Trophoblast cell (in vitro differentiated cells and primary cell): Measurements from ENCODE around the gene VPS13D.
A peak's percentile ranks its signal among the peaks of the same experiment; 100 is the strongest.

ENCODE experiments used
- DNase-seq, 2 donors: peaks; one replicate each; pipeline ENCODE4 v3.0.0-alpha.2; 2016
- H2AFZ ChIP-seq: 2 replicates; pipeline ENCODE4 v1.6.1; 2013; ENCODE audit warnings: low read length, moderate library complexity, mild to moderate bottlenecking; ENCODE audit not compliant: insufficient read depth, poor library complexity
- H2AK5ac ChIP-seq: 2 replicates; pipeline ENCODE4 v1.6.1; 2013; ENCODE audit warnings: mild to moderate bottlenecking, low read length
- H2BK120ac ChIP-seq: 2 replicates; pipeline ENCODE4 v1.6.1; 2013; ENCODE audit warnings: low read length, mild to moderate bottlenecking, moderate library complexity; ENCODE audit not compliant: insufficient read depth, poor library complexity
- H2BK12ac ChIP-seq: 2 replicates; pipeline ENCODE4 v1.6.1; 2013; ENCODE audit warnings: mild to moderate bottlenecking, low read length, moderate library complexity
- H2BK5ac ChIP-seq: 2 replicates; pipeline ENCODE4 v1.6.1; 2013; ENCODE audit warnings: low read length, low read depth, moderate library complexity, mild to moderate bottlenecking; ENCODE audit not compliant: poor library complexity
- H3K14ac ChIP-seq: 2 replicates; pipeline ENCODE4 v1.6.1; 2013; ENCODE audit warnings: mild to moderate bottlenecking, low read length
- H3K18ac ChIP-seq: 2 replicates; pipeline ENCODE4 v1.6.1; 2013; ENCODE audit warnings: mild to moderate bottlenecking, low read length
- H3K23ac ChIP-seq: 2 replicates; pipeline ENCODE4 v1.6.1; 2013; ENCODE audit warnings: low read length
- H3K27ac ChIP-seq: 2 replicates; pipeline ENCODE4 v1.5.1; 2013; ENCODE audit warnings: low read depth, mild to moderate bottlenecking, inconsistent platforms, low read length, moderate library complexity
- H3K27me3 ChIP-seq: 2 replicates; pipeline ENCODE4 v1.6.1; 2013; ENCODE audit warnings: inconsistent platforms, mild to moderate bottlenecking, low read length, moderate library complexity; ENCODE audit not compliant: insufficient read depth
- H3K36me3 ChIP-seq, 2 experiments: 1 replicate in 1 of 2; 2 replicates in 1 of 2; pipeline ENCODE4 v1.6.1; 2013; ENCODE audit warnings: low read length in 2 of 2, mild to moderate bottlenecking in 2 of 2, moderate library complexity in 1 of 2; ENCODE audit not compliant: insufficient read depth in 2 of 2, control insufficient read depth in 1 of 2
- H3K4ac ChIP-seq: 2 replicates; pipeline ENCODE4 v1.6.1; 2013; ENCODE audit warnings: low read depth, mild to moderate bottlenecking, low read length, moderate library complexity
- H3K4me1 ChIP-seq, 2 experiments: 1 replicate in 1 of 2; 2 replicates in 1 of 2; pipeline ENCODE4 v1.6.1; 2013; ENCODE audit warnings: low read length in 2 of 2, mild to moderate bottlenecking in 2 of 2, moderate library complexity in 1 of 2; ENCODE audit not compliant: insufficient read depth in 2 of 2, control insufficient read depth in 1 of 2
- H3K4me2 ChIP-seq: 2 replicates; pipeline ENCODE4 v1.6.1; 2013; ENCODE audit warnings: inconsistent platforms, mild to moderate bottlenecking, low read length, moderate library complexity
- H3K4me3 ChIP-seq: 2 replicates; pipeline ENCODE4 v1.5.1; 2013; ENCODE audit warnings: mild to moderate bottlenecking, low read depth, low read length, inconsistent platforms
- H3K79me1 ChIP-seq: one replicate; pipeline ENCODE4 v1.6.1; 2013; ENCODE audit warnings: low read length
- H3K79me2 ChIP-seq: 2 replicates; pipeline ENCODE4 v1.6.1; 2013; ENCODE audit warnings: low read length, mild to moderate bottlenecking; ENCODE audit not compliant: control insufficient read depth, insufficient read depth, poor library complexity
- H3K9ac ChIP-seq: 2 replicates; pipeline ENCODE4 v1.6.1; 2013; ENCODE audit warnings: mild to moderate bottlenecking, low read length
- H3K9me3 ChIP-seq: 2 replicates; pipeline ENCODE4 v1.6.1; 2013; ENCODE audit warnings: low read depth, mild to moderate bottlenecking, control low read depth, inconsistent platforms, low read length; ENCODE audit not compliant: insufficient read depth
- H4K12ac ChIP-seq: 2 replicates; pipeline ENCODE4 v1.6.1; 2013; ENCODE audit warnings: low read depth, mild to moderate bottlenecking, low read length, moderate library complexity
- H4K8ac ChIP-seq: 2 replicates; pipeline ENCODE4 v1.6.1; 2013; ENCODE audit warnings: low read depth, mild to moderate bottlenecking, low read length, moderate library complexity
- H4K91ac ChIP-seq: one replicate; pipeline ENCODE4 v1.6.1; 2013; ENCODE audit warnings: low read depth, mild to moderate bottlenecking, low read length, moderate library complexity
- WGBS: extraction: QIAGEN DNeasy Blood & Tissue Kit; methylation state at CpG from one replicate; pipeline ENCODE4 v1.1.7; 2013; ENCODE audit warnings: missing lambda C conversion rate; ENCODE audit not compliant: insufficient read length, insufficient coverage; ENCODE audit errors: extremely low coverage; 5-methylcytosine and 5-hydroxymethylcytosine counted together

The VPS13D gene

DNA sequence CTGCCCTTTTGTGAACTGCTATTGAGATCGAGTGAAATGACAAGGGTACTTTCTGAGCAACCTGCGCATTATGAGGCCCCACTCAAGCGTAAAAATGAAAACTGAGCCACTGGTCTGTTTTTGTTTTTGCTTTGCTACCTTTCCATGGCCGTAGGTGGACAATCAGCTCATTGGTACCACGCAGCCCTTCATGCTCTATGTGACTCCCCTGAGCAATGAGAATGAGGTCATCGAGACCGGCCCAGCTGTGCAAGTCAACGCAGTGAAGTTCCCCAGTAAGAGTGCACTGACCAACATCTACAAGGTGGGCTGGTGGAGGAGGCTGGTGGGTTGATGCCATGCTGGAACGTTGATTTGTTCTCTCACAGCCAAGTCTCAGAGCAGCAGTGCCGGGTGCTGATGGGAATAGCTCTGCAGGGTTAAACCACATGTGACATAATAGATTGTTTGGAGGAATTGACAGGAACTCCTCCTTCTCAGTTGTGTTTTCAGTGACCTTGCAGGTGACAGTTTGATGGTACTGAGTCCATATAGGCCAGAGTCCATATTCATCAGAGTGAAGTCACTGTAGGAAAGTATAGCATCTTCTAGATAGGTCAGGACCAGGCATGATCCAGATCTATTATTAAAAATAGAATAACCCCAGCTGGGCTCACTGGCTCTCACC, 170.3 kb downstream of the VPS13D start:
- no peak overlapping the region for H3K4me3 ChIP-seq
- no peak overlapping the region for H3K4ac ChIP-seq
- WGBS, result no CpG with 5 or more reads among the region's 10 CpGs
- no peak overlapping the region for H3K4me2 ChIP-seq
- H3K9me3 ChIP-seq, result no peaks in the 10 kb centered on the region
- H4K12ac ChIP-seq, result no peak overlapping the region
- H2AFZ ChIP-seq, result no peak overlapping the region
- no peak overlapping the region for H2BK12ac ChIP-seq
- H2AK5ac ChIP-seq, result no peak overlapping the region
- H4K91ac ChIP-seq, result no peak overlapping the region
- no peak overlapping the region for H3K18ac ChIP-seq
- H3K79me1 ChIP-seq, result no peaks in the 10 kb centered on the region
- no peak overlapping the region for H3K27ac ChIP-seq
- no peak overlapping the region for H3K14ac ChIP-seq
- H3K36me3 ChIP-seq, result peaks cover 15 to 18% of the 10 kb centered on the region in 2 experiments
- H2BK5ac ChIP-seq, result no peak overlapping the region
- no peak overlapping the region for H4K8ac ChIP-seq
- H3K4me1 ChIP-seq, result peaks cover 0 to 3% of the 10 kb centered on the region in 2 experiments
- H3K23ac ChIP-seq, result no peak overlapping the region
- no peak overlapping the region for H3K9ac ChIP-seq
- H2BK120ac ChIP-seq, result no peak overlapping the region
- DNase-seq, result no peak
- no peaks in the 10 kb centered on the region for H3K27me3 ChIP-seq
- H3K79me2 ChIP-seq, result no peaks in the 10 kb centered on the region

DNA sequence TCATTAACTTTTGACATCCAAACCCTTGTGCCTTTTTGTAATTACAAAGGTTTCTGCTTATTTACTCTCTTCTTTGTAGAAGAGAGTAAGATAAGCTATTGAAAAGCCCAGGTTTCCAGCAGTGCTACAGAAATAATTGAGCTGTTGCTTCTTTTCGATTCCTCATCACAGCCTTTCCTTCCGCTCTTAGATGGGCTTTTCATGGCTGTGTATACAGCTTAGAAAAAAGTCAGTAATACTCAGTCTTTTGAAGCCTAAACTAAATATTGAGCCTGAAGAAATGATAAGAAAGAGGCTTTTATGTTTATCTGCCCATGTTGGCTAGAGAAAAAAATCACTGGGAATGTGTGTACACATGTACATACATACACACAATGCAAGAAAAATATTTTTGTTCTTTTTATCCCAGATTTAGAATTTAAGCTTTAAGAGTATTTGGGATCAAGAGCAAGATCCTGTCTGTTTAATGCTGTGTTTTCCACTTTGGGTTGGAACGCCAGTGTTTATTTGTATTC, 172.4 kb downstream of the VPS13D start:
- Histone ChIP-seq H2BK5ac (no peak overlapping the region), H3K9me3 (no peaks in the 10 kb centered on the region), H4K91ac (no peak overlapping the region), H3K4me1 (peaks cover 3 to 5% of the 10 kb centered on the region in 2 experiments), H2BK120ac (no peak overlapping the region), H3K23ac (no peak overlapping the region), H2AK5ac (no peak overlapping the region), H3K27ac (no peak overlapping the region), H3K79me2 (no peaks in the 10 kb centered on the region), H2BK12ac (no peak overlapping the region), H4K12ac (no peak overlapping the region), H3K4ac (no peak overlapping the region), H3K79me1 (no peaks in the 10 kb centered on the region), H3K4me2 (no peak overlapping the region), H2AFZ (no peak overlapping the region), H3K9ac (no peak overlapping the region), H3K4me3 (no peak overlapping the region), H4K8ac (no peak overlapping the region), H3K36me3 (peaks cover 13 to 23% of the 10 kb centered on the region in 2 experiments), H3K14ac (no peak overlapping the region), H3K27me3 (no peaks in the 10 kb centered on the region), H3K18ac (no peak overlapping the region)
- no peak for DNase-seq
- no CpG with 5 or more reads among the region's 3 CpGs for WGBS

DNA sequence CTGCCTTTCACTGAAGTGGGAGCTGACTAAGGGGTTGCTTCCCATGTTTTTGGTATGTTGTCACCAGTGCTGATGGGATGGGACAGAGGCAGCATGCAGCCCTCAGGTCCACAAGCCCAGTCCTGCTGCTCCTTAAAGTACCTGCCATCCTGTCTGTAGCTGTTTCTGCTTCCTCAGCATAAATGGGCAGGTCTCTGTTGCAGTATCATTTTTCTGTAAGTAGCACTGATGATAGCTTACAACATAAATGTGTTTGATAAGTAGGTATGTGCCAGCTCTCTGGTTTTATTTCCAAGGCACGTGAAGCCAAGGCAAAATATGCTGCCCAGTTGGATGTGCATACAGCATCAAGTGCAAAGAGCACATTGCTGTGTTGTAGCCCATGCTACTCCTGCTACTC, 173.0 kb downstream of the VPS13D start:
- no peak overlapping the region for H3K4me3 ChIP-seq
- H4K12ac ChIP-seq, result no peak overlapping the region
- no peak overlapping the region for H3K27ac ChIP-seq
- no peaks in the 10 kb centered on the region for H3K27me3 ChIP-seq
- no peak overlapping the region for H2AFZ ChIP-seq
- H4K91ac ChIP-seq, result no peak overlapping the region
- H3K79me1 ChIP-seq, result no peaks in the 10 kb centered on the region
- no peak overlapping the region for H3K23ac ChIP-seq
- H3K79me2 ChIP-seq, result no peaks in the 10 kb centered on the region
- peaks cover 3 to 5% of the 10 kb centered on the region in 2 experiments for H3K4me1 ChIP-seq
- H2BK12ac ChIP-seq, result no peak overlapping the region
- peaks cover 13 to 23% of the 10 kb centered on the region in 2 experiments for H3K36me3 ChIP-seq
- H3K9ac ChIP-seq, result no peak overlapping the region
- no peak overlapping the region for H3K4me2 ChIP-seq
- no peak overlapping the region for H3K14ac ChIP-seq
- H2AK5ac ChIP-seq, result no peak overlapping the region
- no peaks in the 10 kb centered on the region for H3K9me3 ChIP-seq
- H4K8ac ChIP-seq, result no peak overlapping the region
- H2BK120ac ChIP-seq, result no peak overlapping the region
- no peak overlapping the region for H2BK5ac ChIP-seq
- H3K18ac ChIP-seq, result no peak overlapping the region
- no CpG with 5 or more reads among the region's 1 CpG for WGBS
- no peak overlapping the region for H3K4ac ChIP-seq
- DNase-seq, result no peak

DNA sequence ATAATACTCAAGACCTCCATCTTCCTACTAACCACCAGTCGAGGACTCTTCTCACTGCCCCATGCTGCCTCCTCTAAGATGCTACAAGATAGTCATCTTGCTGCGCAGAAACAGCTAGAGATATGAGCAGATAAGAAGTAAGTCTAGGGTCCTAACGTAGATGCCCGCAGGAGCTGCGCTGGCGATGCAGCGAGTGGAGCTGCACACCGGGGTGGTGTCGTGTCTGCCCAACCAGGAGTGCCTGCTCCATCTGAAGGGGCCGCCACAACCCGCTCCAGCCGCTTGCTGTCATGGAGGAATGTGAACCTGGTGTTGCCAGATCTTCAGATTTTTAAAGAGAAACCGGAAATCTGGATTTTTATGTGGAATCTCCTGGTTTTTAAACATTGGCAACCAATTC, 175.1 kb downstream of the VPS13D start:
- Histone ChIP-seq H2BK5ac (no peak overlapping the region), H2AK5ac (no peak overlapping the region), H3K9me3 (no peaks in the 10 kb centered on the region), H3K9ac (no peak overlapping the region), H3K27me3 (no peaks in the 10 kb centered on the region), H4K8ac (no peak overlapping the region), H3K4me1 (peaks cover 2 to 3% of the 10 kb centered on the region in 2 experiments), H2AFZ (no peak overlapping the region), H3K79me1 (no peaks in the 10 kb centered on the region), H3K18ac (no peak overlapping the region), H4K12ac (no peak overlapping the region), H3K4me2 (no peak overlapping the region), H3K79me2 (no peaks in the 10 kb centered on the region), H2BK12ac (no peak overlapping the region), H4K91ac (no peak overlapping the region), H3K23ac (no peak overlapping the region), H3K14ac (no peak overlapping the region), H2BK120ac (no peak overlapping the region), H3K36me3 (peaks cover 13 to 26% of the 10 kb centered on the region in 2 experiments), H3K4ac (no peak overlapping the region), H3K27ac (no peak overlapping the region), H3K4me3 (no peak overlapping the region)
- DNase-seq, result peak; percentile 16 to 68
- no CpG with 5 or more reads among the region's 13 CpGs for WGBS
